ENCODE results near the gene LIPC. TPM values are rescaled to one million over a fixed set of nuclear protein-coding genes. Genes with fewer than 3 reads are reported as not detected.

LIPC gene
- not detected in 2 replicates for polyA plus RNA-seq (2014; cell fraction: cytosol; rRNA removed)
- polyA plus RNA-seq (2014; cell fraction: nucleus; rRNA removed): not detected in 2 replicates

DNA sequence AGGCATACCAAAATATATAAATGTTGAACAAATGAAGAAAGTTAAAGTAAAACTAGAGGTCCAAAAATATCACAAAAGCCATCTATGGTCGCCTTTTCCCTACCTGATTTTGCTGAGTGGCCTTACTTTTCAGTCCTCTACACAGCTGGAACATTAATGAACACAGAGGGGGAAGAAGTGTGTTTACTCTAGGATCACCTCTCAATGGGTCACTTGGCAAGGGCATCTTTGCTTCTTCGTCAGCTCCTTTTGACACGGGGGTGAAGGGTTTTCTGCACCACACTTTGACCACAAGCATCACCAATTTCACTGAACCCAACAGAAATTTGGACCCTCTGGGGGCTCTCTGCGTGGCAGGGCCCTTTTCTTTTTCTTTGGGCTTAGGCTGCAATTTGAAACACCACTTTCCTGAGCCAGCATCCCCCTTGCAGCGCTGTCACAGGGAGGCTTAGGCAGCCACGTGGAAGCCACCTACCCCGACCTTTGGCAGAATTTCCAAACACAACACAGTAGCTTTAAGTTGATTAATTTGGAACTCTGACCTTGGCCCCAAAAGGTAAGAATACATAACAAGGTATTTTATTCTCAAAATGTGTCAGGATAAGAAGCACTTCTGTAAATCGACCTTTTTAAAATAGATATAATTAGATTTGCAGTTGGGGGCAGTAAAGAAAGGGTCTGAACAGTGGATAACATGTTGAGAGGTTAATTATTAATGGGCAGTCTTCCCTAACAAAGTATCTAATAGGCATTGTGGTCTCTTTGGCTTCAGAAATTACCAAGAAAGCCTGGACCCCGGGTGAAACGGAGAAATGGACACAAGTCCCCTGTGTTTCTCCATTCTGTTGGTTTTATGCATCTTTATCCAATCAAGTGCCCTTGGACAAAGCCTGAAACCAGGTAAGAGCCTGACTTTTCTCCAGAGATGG is at the start of gene LIPC:
Gene LIPC (plus strand): TSS at position 771 of the 929 bp plus-strand sequence. CDS start 42 bp downstream, at position 813.
- DNase-seq (ENCODE audit: low spot score): no peak

DNA sequence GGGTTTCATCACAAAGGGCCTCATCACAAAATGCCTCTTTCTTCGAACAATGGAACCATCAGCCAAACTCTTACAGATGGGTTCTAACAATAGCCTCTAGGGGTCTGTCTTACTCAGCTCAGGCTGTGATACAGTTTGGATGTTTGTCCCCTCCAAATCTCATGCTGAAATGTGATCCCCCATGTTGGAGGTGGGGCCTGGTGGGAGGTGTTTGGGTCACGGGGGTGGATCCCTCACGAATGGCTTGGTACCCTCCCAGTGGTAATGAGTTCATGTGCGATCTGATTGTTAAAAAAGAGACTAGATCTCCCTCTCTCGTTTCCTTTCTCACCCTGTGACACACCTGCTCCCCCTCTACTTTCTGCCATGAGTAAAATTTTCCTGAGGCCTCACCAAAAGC is 47.9 kb upstream of the LIPC start:
- no peak for DNase-seq (ENCODE audit: low spot score)

DNA sequence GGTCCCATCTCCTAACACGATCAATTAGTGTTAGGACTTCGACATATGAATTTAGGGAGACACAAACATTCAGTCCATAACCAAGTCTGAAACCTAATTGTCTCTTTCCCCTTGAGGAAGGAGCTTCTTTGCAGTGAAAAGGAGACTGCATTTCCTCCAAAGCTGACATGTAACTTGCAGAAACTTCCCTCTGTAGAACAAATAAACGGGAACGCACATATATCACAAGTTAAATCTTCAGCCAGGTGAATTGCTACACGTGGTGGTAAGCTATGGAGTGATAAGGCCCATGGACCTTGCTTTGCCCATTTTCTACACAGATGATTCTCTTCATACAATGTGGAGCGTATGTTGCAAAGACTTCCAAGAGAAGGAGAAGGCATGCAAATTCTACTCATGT is 47.1 kb upstream of the LIPC start:
- no peak for DNase-seq (ENCODE audit: low spot score)

DNA sequence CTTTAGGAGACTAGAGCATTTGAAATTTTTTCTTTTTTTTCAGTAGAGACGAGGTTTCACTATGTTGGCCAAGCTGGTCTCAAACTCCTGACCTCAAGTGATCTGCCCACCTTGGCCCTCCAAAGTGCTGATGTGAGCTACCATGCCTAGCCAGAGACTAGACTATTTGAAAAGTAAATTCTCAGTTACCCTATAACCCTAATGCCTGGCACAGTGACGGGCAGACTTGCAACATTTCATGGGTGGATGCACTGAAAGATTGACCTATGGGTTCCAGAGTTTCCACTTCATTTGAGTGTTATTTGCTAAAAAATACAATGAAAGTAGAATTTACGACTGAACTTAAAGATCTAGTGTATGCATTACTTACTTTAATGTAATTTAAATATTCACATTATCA is 45.7 kb upstream of the LIPC start:
- no peak for DNase-seq (ENCODE audit: low spot score)

DNA sequence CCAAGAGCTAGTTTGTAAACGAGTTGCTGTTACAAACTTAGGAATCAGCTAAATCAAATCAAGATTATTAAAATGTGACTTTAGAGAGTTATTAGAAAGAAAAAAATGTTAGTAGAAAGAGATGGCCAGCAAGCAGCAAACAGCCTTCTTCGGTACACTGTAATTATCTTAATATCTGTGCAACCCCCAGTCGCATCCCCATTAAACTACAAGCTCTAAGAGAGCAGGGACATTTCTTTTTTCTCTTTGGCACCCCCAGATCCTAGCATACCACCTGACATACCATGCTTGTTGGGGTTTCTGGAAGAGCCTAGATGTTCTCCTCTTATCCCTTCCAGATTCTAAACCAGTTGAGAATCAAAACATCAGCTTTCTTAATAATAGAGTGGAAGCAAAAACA is 45.1 kb upstream of the LIPC start:
- no peak for DNase-seq (ENCODE audit: low spot score)

DNA sequence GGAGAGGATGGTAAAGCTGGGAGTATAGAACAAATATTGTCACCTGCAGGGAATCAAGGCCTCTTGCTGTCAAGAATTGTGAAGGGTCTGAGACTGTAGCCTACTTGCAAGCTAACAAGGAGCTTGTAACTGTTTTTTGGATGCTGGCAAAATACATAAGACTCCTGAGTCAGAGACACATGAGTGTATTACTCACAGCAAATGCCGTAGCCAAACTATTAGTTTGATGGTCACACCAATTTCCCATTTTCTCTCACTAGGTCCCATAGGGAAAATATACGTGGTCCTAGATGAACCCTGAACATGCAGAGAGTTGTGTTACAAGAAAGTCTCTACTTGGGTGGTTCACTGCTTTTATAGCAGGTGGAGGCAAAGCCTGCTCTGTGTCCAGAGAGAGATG is 44.7 kb upstream of the LIPC start:
- no peak for DNase-seq (ENCODE audit: low spot score)

DNA sequence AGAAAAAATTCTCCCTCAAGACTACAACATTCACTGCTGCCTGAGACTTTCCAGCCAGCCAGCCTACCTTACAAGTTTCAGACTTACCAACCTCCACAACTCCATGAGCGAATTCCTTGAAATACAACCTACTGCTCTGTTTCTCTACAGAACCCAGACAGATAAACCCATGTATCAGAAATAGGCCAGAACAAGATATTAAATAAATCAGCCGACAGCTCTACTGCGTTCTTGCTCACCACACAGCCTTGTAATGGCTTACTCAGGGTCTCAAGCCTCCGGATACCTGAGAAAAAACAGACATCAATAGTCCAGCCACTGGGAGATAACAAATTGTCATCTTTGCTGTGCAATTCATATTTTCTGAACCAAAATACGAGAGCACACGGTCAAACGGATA is 43.6 kb upstream of the LIPC start:
- DNase-seq (ENCODE audit: low spot score): no peak

DNA sequence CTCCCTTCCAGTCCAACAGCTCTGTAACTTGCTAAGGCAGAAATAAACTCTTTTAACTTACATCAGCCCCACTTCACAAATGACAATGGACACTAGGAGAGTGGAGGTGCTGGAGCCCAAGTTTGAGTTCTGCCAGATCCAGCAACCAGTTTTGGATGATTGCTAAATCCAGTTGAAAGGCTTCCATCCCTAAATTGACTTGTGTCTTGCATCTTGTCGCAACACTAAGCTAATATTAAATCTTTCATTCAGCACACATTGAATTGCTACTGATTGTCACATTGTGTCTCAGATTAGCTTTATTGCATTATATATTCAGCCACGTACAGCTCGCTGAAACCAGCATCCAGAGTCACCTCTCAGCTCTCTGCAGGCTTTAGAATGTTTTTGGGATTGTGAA is 41.7 kb upstream of the LIPC start:
- no peak for DNase-seq (ENCODE audit: low spot score)

DNA sequence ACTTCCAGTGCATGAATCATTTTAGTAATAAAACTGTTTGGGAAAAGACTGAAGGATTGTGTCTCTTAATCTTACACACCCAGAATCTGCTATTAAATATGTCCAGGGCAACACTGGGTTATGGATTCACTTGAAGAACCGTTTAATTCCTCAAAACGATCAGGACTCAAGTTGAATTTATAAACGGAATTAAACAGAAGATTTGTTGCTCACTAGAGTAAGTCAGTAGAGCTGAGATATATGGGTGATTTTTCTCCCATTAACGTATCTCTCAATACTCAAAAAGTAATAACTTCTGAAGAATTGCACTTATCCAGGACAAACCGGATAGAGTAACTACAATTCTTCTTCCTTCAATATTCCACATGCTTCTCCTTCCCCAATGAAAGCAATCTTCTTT is 41.1 kb upstream of the LIPC start:
- DNase-seq (ENCODE audit: low spot score): no peak

DNA sequence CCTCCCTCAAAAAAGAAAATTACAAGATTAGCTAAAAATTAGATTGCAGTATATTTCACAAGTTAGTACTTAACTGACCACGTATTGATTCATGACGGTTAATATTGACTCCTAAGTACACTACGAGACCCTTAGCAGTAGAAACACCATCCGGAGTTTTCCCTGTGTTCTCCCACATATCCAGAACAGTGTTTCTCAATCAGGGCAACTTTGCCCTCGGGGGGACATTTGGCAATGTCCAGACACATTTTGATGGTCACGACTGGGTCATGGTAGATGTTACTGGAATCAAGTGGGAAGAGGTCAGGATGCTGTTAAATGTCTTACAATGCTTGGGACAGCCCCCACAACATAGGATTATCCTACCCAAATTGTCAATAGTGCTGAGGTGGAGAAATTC is 40.7 kb upstream of the LIPC start:
- DNase-seq (ENCODE audit: low spot score): no peak

DNA sequence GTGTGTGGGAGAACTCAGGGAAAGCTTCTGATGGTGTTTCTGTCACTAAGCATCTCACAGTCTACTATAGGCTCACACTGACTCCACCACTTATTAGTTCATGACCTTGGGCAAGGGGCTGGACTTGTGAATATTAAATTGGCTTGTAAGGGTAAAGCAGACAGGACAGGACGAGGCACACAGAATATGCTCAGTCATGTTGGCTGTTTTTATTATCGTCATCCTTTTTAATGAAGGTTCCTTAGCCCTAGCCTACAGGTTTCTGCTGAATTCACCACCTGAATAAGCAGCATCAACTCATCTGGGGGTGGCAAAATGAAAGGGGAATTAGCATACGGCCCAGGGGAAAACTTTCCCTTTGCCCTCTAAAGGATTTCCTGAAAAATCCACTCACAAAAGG is 39.6 kb upstream of the LIPC start:
- DNase-seq (ENCODE audit: low spot score): no peak

DNA sequence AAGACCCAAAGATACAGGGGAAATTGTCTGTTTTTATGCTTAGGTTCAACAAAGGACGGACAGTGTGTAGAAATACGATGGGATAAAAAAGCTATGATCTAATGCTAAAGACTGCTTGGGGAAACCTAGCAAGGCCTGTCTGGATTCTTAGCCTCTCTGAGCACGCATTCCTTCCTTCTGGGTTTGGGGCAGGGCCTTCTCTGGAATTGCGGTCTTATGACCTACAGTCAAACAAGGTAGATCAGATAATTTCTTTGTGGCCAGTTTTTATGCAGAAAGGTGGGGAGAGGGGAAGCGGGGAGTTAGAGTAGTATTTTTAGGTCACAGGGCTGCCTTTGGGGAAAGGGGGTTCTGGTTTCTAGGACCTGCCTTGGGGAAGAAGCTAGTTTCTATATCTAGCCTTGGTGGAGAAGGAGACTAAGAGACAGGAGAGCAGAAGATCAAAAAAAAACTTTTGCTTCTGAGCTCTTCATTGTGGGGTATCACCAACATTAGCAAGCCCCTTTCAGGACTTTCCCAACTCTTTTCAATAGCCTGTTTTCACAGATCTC is 39.1 kb upstream of the LIPC start:
- no peak for DNase-seq (ENCODE audit: low spot score)

DNA sequence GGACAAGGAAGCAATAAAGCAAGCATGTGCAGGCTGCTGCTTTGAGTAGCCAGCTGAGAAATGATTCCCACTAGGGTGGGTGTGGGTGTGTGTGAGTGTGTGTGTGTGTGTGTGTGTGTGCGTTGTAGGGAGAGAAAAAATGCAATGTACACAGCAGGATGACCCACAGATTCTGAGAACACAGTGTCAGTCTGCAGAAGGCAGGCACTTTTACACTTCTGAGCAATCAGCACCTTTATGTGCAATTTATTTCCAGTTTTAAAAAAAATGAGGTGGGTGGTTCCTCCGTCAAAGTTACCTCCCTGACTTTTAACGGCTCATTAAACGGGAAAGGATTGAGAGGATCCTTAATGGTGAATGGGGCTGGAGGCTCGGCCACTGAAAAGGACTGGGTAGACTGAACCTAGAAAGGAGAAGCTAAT is 38.5 kb upstream of the LIPC start:
- no peak for DNase-seq (ENCODE audit: low spot score)

DNA sequence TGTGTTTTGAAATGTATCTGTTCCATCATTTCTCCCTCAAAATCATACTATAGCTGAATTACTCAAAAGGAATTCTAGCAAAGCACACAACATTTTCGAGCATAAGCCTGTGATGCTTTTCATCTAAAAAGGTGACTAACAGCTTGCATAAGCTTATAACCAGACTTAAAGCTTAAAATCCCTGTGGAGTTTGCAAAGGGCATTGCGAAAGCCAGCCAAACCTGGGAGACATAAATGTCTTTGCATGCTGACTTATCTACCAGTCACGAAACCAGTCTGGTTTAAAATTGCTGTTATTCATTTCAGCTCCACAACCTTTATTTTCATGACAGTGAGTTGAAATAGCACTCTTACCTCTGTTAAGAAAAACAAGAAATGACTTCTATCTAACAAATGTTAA is 35.6 kb upstream of the LIPC start:
- no peak for DNase-seq (ENCODE audit: low spot score)

DNA sequence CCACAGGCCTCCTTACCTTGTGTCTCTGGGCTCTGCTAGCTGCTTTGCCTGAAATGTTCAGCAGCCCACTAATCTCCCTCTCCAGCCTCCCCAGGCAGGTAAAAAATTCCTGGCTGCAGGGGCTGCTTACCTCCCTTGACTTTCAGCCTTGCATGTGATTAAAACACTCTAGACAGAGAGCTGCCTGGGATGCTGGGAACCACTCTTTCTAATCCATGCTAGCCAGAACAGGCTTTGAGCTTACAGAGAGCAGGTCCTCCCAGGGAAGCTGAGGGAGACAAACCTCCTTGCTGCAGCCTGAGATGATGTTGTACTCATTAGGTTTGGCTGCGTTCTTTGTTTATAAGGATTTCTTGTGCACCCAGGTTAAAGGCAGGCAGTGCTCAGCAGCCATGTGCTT is 33.7 kb upstream of the LIPC start:
- no peak for DNase-seq (ENCODE audit: low spot score)

DNA sequence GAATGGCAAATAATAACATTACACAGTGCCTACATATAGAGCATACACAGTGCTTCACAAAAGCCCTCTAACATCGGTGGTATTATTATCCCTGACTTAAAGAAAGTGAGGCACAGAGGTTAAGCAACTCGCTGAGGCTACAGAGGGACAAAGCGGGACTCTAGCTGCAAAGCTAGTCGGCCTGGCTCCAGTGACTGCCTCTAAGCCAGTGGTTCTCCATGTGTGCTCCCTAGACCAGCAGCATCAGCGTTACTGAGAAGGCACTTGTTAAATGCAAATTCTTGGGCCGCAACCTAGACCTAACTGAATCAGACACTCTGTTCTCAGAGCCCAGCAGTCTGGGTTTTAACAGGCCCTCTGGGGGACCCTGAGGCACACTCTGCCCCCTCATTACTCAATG is 33.1 kb upstream of the LIPC start:
- no peak for DNase-seq (ENCODE audit: low spot score)

DNA sequence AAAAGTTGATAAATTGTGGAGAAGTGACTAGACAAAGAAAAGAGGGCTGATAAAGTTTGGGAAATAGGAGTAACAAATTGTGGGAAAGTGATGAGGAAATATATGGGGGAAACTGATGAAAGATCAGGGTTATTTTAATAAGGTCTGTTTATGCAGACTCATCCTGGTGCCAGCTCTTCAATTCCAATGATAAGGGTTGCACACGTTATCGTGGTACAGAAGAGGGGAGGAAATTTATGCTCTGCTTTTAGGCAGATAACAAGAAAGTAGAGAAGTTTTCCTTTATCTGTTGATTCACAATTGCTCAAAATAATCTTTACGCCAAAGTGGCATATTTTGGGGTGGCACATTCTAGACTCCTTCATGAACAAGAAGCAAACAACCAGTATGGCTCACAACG is 32.1 kb upstream of the LIPC start:
- DNase-seq (ENCODE audit: low spot score): no peak

DNA sequence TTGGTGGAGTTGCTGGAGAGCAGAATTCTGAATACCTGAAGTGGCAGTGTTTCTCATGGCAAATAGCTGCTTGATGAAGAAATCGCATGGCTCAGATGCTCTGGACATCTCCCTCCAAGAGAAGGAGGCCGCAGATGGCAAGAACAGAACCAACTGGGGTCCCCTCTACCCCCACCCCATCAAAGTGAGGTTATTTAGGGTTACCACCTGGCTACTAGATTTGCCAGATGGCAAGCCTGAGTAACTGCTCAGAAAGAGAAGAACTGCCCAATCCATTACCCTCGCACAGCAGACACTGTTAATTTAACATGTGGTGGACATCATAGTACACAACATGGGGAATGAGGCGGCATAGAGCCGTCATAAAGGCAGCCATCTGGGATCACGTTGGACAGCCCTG is 30.5 kb upstream of the LIPC start:
- no peak for DNase-seq (ENCODE audit: low spot score)

DNA sequence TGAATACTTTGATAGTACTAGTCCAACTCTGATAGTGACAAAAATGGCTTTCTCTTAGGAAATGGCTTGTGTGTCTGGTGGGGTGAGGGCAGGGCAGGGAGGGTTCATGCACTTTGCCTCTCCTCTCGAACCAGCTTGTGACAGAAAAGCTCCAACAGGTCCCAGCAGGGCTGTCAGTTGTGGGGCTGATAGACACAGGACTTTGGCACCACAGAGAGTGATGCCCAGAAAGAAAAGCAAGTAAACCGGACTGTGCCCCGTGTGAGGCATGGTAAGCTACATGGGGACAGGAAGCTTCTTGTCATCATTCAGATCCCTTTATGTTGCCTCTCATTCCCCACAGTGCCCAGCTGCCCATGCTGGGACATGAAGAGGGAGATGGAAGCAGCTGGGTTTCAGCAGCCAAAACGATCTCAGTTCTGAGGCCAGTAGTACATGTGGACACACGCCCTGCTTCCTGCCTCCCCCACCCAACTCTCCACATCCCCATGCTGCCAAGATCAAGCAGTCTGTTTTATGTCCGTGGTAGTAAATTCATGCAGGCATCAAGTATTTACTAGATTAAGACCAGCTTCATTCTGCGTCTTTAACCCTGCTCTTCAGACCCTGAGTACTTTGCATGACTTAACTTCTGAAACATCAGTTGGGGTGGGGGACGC is 29.7 kb upstream of the LIPC start:
- DNase-seq (ENCODE audit: low spot score): peak; percentile 27

DNA sequence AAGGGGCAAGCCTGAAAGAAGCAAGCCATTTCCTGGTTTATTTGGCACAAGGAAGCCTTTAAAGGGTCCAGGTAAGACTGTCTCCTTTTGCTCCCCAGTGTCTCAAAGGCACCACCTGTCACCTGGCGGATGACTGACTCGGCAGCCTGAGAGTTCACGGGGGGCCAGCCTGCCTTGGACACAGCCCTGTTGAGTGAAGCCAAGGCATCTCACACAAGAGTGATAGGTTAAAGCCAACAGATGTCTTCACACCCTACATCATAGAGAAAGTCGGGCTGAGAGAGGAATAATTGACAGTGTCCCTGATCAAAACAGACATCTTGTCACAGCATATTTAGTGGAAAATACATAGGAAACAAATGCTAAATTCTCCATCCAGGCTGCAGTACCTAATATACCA is 28.2 kb upstream of the LIPC start:
- DNase-seq (ENCODE audit: low spot score): no peak

DNA sequence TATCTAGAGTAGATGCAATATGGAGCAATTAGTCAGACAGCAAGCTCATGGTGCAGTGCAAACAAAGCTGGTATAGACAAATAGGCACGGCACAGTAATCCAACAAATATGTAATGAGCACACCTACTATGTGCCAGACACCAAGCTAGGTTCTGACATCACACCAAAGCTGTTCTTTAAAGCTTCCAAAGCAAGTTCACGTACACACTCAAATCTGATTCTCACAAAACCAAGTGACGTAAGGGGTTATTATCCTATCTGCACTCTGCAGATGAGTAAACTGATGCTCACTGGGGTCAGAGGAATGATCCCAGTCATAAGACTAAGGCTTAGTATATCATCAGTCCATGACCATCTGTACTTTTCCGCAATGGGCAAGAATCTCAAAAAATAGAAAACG is 27.8 kb upstream of the LIPC start:
- DNase-seq (ENCODE audit: low spot score): no peak

DNA sequence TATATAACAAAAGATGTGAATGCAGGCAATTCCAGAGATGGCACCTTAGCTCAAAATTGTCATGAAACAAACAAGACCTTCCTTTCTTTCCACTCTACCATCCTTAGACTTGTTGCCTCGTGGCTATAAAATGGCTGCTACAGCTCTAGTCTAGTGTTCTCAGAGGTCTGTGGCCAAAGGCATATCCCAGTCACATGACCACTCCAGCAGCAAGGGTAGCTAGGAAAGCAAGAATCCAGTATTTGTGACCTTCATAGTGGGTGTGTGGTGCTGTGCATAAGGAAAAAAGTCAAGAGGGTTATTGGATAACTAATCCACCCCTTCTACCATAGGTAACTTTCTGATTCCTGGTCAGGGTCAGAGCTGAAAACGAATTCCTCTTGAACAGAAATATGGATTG is 27.1 kb upstream of the LIPC start:
- DNase-seq (ENCODE audit: low spot score): no peak

DNA sequence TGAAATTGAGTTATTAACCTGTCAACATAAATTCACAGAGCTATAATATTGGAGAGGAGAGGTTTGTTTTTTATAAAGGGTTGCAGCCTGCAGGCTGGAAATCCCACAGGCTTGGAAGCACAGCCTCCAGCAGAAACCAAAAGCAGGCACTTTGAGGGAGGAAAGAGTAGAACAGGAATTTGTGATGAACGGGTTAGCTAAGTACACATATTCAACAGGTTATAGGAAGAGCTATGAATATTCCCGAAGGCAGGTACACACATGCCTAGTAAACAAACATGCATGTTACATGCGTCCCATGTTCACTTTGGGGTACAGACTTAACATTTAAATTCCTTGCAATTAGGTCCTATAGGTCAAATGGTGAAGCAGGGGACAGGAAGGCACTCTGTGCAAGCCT is 25.9 kb upstream of the LIPC start:
- no peak for DNase-seq (ENCODE audit: low spot score)
